ENCODE measurements around the gene ZHX3. TPM values are rescaled to one million over a fixed set of nuclear protein-coding genes. Genes with fewer than 3 reads are reported as not detected.
"Not testable (repeated sequence)": the region's sequence is repeated elsewhere in the genome, so short reads cannot be mapped to it uniquely, and the experiment has no call there.

The ZHX3 gene
- total RNA-seq, 1 donor from 2014 or later, result 9.1 TPM

DNA sequence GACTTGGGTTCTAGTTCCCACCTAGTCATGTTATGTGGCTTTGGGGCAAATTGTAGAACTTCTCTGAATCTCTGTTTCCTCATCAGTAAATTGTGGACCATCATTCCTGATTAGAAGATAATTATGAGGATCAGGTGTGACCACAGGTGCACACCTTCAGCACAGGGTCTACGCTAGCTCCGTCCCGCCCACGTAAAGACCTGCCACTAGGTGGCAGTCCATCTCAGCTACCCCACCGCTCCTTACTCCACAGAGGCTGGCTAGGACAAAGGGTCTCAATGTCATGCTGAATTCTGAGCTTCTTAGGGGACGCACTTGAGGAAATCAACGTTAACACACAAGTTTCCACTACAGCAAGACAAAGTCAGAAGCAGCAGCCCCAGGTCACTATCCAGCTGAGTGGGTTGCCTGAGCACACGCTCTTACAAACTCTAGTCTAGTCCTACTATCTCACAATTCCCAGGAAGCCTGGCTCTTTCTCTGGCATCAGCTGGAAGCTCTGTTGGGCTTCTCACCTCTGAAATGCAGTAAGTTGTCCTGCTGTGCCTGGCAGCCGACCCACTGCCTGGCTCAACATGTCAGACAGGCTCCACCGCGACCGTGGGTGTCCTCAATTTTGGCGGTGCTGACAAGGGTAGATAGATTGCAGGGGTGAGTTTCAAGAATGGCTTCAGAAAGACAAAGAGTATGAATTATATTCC is 182.2 kb downstream of the ZHX3 start:
- Mint-ChIP-seq H3K4me3 (ENCODE audit: low read depth) (peak overlapping the region; percentile 80), H3K4me1 (ENCODE audit: low read depth) (peaks cover 28% of the 10 kb centered on the region), H3K27me3 (no peaks in the 10 kb centered on the region), H3K27ac (peak overlapping the region; percentile 95), H3K36me3 (ENCODE audit: insufficient read depth) (peaks cover 7% of the 10 kb centered on the region), H3K9me3 (ENCODE audit: low read depth) (no peaks in the 10 kb centered on the region)
- TF ChIP-seq, protein P1, sequence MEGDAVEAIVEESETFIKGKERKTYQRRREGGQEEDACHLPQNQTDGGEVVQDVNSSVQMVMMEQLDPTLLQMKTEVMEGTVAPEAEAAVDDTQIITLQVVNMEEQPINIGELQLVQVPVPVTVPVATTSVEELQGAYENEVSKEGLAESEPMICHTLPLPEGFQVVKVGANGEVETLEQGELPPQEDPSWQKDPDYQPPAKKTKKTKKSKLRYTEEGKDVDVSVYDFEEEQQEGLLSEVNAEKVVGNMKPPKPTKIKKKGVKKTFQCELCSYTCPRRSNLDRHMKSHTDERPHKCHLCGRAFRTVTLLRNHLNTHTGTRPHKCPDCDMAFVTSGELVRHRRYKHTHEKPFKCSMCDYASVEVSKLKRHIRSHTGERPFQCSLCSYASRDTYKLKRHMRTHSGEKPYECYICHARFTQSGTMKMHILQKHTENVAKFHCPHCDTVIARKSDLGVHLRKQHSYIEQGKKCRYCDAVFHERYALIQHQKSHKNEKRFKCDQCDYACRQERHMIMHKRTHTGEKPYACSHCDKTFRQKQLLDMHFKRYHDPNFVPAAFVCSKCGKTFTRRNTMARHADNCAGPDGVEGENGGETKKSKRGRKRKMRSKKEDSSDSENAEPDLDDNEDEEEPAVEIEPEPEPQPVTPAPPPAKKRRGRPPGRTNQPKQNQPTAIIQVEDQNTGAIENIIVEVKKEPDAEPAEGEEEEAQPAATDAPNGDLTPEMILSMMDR (IDR thresholded peaks at IDR 0.05; ENCODE audit: unreplicated experiment), result peak; percentile 78
- peak; percentile 29 for DNase-seq (ENCODE audit: low spot score, unreplicated experiment)

DNA sequence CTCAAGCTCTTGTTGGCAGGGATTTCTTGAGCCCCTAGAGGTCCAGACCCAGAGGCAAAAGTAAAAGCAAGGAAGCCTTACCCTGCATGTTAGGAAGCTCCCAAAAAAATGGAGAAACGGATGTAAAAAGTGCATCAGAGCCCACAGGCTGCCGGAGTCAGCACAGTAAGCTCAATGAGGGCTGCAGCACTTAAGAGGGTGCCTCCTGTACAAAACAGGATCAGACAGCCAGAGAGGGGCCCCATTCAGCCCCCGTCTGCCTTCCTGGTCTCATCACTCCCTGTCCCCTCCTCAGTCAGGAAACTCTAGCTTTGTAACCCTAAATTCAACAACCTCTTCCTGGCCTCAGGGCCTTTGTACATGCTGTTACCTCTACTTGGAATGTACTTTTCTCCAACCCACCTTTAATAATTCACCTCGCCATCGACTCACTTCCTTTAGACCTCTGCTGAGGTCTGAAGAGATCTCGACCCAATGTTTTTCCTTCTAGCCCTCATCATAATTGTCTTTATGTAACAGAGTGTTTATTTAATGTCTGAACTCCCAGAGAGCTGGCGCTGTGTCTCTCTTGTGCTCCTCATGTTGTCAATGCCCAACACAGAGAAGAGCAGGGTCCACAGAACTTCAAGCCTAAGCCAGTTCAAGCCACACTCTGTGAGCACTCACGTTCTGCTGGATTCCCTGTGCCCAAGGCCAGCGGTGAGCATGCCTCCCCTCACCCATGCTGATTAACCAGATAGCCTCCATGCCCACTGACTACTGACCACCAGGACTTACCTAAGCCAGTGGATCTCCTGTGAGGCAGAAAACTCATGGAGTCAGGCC is 183.0 kb downstream of the ZHX3 start:
- H3K4me1 Mint-ChIP-seq (ENCODE audit: low read depth), result peaks cover 21% of the 10 kb centered on the region
- TF ChIP-seq, protein P1 (IDR thresholded peaks at IDR 0.05; ENCODE audit: unreplicated experiment), result no peak
- no peak overlapping the region for H3K27ac Mint-ChIP-seq
- H3K27me3 Mint-ChIP-seq, result no peaks in the 10 kb centered on the region
- DNase-seq (ENCODE audit: low spot score, unreplicated experiment), result no peak
- H3K36me3 Mint-ChIP-seq (ENCODE audit: insufficient read depth), result peaks cover 5% of the 10 kb centered on the region
- no peaks in the 10 kb centered on the region for H3K9me3 Mint-ChIP-seq (ENCODE audit: low read depth)
- H3K4me3 Mint-ChIP-seq (ENCODE audit: low read depth), result no peak overlapping the region

DNA sequence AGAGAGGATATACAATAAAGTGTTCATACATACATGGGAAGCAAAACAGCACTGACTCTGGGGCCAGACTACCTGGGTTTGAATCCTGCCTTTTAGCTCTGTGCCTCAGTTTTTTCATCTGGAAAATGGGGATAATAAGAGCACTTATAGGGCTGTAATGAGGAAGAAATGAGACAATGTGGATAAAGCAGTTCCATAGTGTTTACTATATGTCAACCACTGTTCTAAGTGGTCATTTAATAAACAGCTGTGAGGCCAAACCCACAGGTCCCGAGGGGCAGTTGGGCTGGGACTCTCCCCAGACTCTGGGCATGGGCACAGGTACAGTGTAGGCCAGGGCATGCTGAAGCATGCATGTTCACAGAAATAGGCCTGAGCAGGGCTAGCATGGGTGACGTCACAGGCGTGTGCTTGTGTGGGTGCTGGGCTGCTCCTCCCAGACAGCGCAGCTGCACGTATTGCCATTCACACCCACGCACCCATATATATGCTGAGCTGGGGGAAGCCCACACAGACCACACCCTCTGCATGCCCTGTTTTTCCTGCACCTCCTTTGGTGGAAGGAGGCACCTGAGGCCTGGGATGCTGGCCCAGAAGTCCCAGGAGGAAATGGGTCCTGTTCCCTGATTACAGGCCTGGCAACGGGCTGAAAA is 183.7 kb downstream of the ZHX3 start:
- H3K4me3 Mint-ChIP-seq (ENCODE audit: low read depth), result no peak overlapping the region

DNA sequence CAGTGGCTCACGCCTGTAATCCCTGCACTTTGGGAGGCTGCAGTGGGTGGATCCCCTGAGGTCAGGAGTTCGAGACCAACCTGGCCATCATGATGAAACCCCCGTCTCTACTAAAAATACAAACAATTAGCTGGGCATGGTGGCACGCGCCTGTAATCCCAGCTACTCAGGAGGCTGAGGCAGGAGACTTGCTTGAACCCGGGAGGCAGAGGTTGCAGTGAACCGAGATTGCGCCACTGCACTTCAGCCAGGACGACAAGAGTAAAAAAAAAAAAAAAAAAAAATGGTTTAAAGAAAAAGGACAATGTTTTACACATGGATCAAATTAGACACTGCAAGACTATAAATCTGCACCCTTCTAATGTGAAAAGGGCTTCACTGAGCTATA is 185.1 kb downstream of the ZHX3 start:
- not testable (repeated sequence) for DNase-seq (ENCODE audit: low spot score, unreplicated experiment); H3K27me3 Mint-ChIP-seq; H3K27ac Mint-ChIP-seq; H3K4me3 Mint-ChIP-seq (ENCODE audit: low read depth); H3K9me3 Mint-ChIP-seq (ENCODE audit: low read depth)
- peaks cover 10% of the 10 kb centered on the region for H3K4me1 Mint-ChIP-seq (ENCODE audit: low read depth)
- H3K36me3 Mint-ChIP-seq (ENCODE audit: insufficient read depth), result peaks cover 13% of the 10 kb centered on the region

More for the DNA sequence above, 183.7 kb downstream of the ZHX3 start:
- no peak for DNase-seq (ENCODE audit: low spot score, unreplicated experiment)
- Mint-ChIP-seq H3K27me3 (no peaks in the 10 kb centered on the region), H3K36me3 (ENCODE audit: insufficient read depth) (peaks cover 6% of the 10 kb centered on the region), H3K27ac (no peak overlapping the region), H3K9me3 (ENCODE audit: low read depth) (no peaks in the 10 kb centered on the region), H3K4me1 (ENCODE audit: low read depth) (peaks cover 14% of the 10 kb centered on the region)
- TF ChIP-seq, protein P1 (IDR thresholded peaks at IDR 0.05; ENCODE audit: unreplicated experiment), result no peak

DNA sequence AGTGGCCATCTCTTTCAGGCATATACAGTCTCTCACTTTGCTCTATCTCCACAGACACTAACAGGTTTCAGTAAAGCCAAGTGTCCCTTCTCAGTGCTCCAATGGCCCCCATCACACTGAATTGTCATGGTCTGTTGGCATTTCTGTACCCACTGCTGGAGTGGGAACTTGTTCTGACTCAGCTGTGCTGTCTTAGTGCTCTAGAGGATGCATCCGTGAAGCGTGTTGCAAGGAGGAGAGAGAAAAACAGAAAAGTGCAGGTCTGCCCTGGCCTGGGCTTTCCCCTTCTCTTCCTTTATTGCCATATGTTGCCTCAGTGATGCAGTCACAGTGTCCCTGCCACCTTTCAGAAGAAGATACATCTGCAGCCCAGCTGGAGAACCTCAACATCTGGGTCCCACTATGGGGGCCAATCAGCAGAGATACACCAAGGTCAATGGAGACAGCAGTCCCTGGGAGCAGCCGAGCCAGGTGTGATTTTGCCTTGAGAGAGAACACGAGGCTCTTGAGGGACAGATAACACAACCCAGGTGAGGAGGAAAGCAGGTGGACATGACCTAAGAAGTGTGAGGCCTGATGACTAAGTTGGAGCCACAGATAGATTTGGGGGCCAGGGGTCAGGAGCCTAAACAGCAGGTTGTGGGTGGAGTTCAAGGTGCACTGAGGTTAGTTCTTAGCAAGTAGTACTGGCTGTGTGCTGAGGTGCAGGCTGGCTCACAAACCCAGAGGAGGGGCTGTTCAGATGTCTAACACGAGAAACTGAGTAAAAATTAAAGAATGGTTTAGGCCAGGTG is 185.7 kb downstream of the ZHX3 start:
- Mint-ChIP-seq H3K4me1 (ENCODE audit: low read depth) (peaks cover 10% of the 10 kb centered on the region), H3K27me3 (no peaks in the 10 kb centered on the region), H3K36me3 (ENCODE audit: insufficient read depth) (peaks cover 17% of the 10 kb centered on the region), H3K9me3 (ENCODE audit: low read depth) (no peaks in the 10 kb centered on the region), H3K27ac (no peak overlapping the region), H3K4me3 (ENCODE audit: low read depth) (no peak overlapping the region)
- TF ChIP-seq, protein P1 (IDR thresholded peaks at IDR 0.05; ENCODE audit: unreplicated experiment), result no peak
- DNase-seq (ENCODE audit: low spot score, unreplicated experiment), result no peak

Small RNA genes within 50 kb of the gene (microRNA-seq; reads per million reads assigned to microRNA genes)
- 7.8 reads per million, percentile 11 among the genes with 10 or more reads in this experiment for gene MIR6871 (ENCODE audit: borderline number of aligned reads, unreplicated experiment)

Other genes starting within 250 kb of the ZHX3 start
- gene PLCG1, start 180.2 kb downstream of the ZHX3 start, total RNA-seq, result 391 and 395 TPM in 2 replicates
- 18.3 and 18.4 TPM in 2 replicates for gene LPIN3, start 23.1 kb upstream of the ZHX3 start, total RNA-seq
- 0.96 and 1.3 TPM in 2 replicates for gene EMILIN3, start 49.1 kb upstream of the ZHX3 start, total RNA-seq

Data from progenitor cell of endocrine pancreas (in vitro differentiated cells).